Right lobe of liver (tissue), 6 donors: ENCODE measurements around the gene EEFSEC. TPM values are rescaled to one million over a fixed set of nuclear protein-coding genes. Genes with fewer than 3 reads are reported as not detected.

Experiments
- ATAC-seq, 4 donors: fragments of 200-7000 bp; cut with Tn5 transposase; one replicate each; pipeline ENCODE4 v1.9.1; 2020; ENCODE audit warnings: mild to moderate bottlenecking in 4 of 4, moderate library complexity in 4 of 4
- DNase-seq, 3 donors: peaks; one replicate each; pipeline ENCODE4 v3.0.0-alpha.2; 2020
- H3K27ac ChIP-seq, 3 donors: fragments of 200-600 bp; one replicate each; pipeline ENCODE4 v1.8.0; 2022
- H3K27me3 ChIP-seq, 2 donors: fragments of 200-600 bp; one replicate each; pipeline ENCODE4 v1.8.0; 2022
- H3K36me3 ChIP-seq, 4 donors: fragments of 200-600 bp; sonication (generic) in 1 of 4; one replicate each; pipeline versions ENCODE4 v1.5.1 to v1.8.0; 2017 to 2022; ENCODE audit warnings: control low read depth in 1 of 4
- H3K4me1 ChIP-seq, 4 donors: fragments of 200-600 bp; sonication (generic) in 1 of 4; one replicate each; pipeline versions ENCODE4 v1.5.1 to v1.8.0; 2017 to 2022; ENCODE audit warnings: control low read depth in 1 of 4
- H3K4me3 ChIP-seq, 3 donors: fragments of 200-600 bp; one replicate each; pipeline ENCODE4 v1.8.0; 2022
- H3K9me3 ChIP-seq, 4 donors: fragments of 200-600 bp; sonication (generic) in 1 of 4; one replicate each; pipeline versions ENCODE4 v1.5.1 to v1.8.0; 2017 to 2022; ENCODE audit warnings: control low read depth in 1 of 4
- POLR2A ChIP-seq: fragments of 450-650 bp; IDR thresholded peaks from one replicate; pipeline ENCODE4 v1.6.1; 2017; ENCODE audit warnings: antibody characterized with exemption, mild to moderate bottlenecking
- WGBS: methylation state at CpG from one replicate; pipeline ENCODE4 v1.1.6; 2018; ENCODE audit warnings: low coverage, low lambda C conversion rate; ENCODE audit not compliant: insufficient coverage; ENCODE audit errors: missing lambda C conversion rate; 5-methylcytosine and 5-hydroxymethylcytosine counted together
- intact Hi-C, 2 donors: fragments of 100-400 bp; cut with DNase I; formaldehyde crosslinking; loops; one replicate each; pipeline versions ENCODE4 v1.11.2 to v1.14.1; 2022
- total RNA-seq, 6 experiments: library from RNA; depleted of rRNA in 2 of 6; stranded (reverse); fragments of >200 nt in 2 of 6; fragmentation: NEBNext Ultra II Directional in 3 of 6; extraction: Animal tissue kit (Norgen Biotek cat#: 25700) in 3 of 6; gene quantifications; one replicate each; pipeline versions ENCODE4 v1.1.0 to v1.2.4, GENCODE V29; 2016 to 2023
- TF ChIP-seq, protein P1 (sequence below), 4 donors: fragments of 200-600 bp in 3 of 4; fragments of 450-650 bp in 1 of 4; IDR thresholded peaks; one replicate each; pipeline versions ENCODE4 v1.5.1 to v1.8.0; 2016 to 2022; ENCODE audit warnings: antibody characterized with exemption in 4 of 4, mild to moderate bottlenecking in 2 of 4
- donor health status: DM: no; HTN: yes; CAD: no.
- donor health status: DM: no; HTN: no; CAD: no.
- donor health status: DM: no; HTN: no; CAD: no.
- donor health status: DM: no; HTN: yes; CAD: no.
- donor health status: DM: no; HTN: yes; CAD: no.

Gene EEFSEC
- total RNA-seq, 6 experiments from 2014 or later, result 10.1 to 24.0 (median 13.4) TPM

DNA sequence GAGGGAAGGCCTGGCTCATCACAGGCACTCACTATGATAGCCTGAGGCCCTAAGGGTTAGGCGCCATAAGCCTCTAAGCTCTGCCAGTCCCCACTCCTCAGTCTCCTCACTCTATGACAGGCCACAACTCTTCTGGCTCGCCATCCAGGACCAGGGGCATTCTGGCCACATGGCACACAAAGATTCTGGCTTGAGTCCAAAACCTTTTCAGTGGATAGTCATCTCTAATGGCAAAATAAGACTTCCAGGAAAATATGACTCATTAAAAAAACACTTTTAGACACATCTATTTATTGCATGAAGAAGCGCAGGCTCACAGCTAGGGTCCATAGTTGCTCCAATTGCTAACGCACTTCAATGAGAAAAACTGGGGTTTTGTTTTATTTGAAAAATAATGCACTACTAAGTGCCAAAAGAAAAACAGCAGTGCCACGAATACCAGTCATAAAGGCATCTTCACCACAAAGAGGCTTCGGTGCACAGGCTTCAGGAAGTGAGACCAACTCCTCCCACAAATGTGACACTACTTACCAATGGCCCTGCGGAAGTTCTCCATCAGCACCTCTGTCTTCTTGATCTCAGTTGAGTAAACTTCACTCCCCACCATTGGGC lies 40.8 kb upstream of the EEFSEC start:
- Histone ChIP-seq H3K4me1 (peaks cover 0 to 20% (median 0%) of the 10 kb centered on the region in 4 donors), H3K27me3 (no peaks in the 10 kb centered on the region), H3K36me3 (peaks cover 0 to 6% (median 0%) of the 10 kb centered on the region in 4 donors), H3K27ac (no peak overlapping the region), H3K4me3 (no peak overlapping the region), H3K9me3 (no peaks in the 10 kb centered on the region)
- ATAC-seq (peak in 1 of 4 donors; percentile 58), DNase-seq (peak in 1 of 3 donors; percentile 12)
- intact Hi-C loops, result no loop called here
- WGBS, result 85% methylated on average over 6 of the region's 7 CpGs
- TF ChIP-seq, protein P1, sequence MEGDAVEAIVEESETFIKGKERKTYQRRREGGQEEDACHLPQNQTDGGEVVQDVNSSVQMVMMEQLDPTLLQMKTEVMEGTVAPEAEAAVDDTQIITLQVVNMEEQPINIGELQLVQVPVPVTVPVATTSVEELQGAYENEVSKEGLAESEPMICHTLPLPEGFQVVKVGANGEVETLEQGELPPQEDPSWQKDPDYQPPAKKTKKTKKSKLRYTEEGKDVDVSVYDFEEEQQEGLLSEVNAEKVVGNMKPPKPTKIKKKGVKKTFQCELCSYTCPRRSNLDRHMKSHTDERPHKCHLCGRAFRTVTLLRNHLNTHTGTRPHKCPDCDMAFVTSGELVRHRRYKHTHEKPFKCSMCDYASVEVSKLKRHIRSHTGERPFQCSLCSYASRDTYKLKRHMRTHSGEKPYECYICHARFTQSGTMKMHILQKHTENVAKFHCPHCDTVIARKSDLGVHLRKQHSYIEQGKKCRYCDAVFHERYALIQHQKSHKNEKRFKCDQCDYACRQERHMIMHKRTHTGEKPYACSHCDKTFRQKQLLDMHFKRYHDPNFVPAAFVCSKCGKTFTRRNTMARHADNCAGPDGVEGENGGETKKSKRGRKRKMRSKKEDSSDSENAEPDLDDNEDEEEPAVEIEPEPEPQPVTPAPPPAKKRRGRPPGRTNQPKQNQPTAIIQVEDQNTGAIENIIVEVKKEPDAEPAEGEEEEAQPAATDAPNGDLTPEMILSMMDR (IDR thresholded peaks at IDR 0.05), result no peak
- TF ChIP-seq POLR2A, result no peak

DNA sequence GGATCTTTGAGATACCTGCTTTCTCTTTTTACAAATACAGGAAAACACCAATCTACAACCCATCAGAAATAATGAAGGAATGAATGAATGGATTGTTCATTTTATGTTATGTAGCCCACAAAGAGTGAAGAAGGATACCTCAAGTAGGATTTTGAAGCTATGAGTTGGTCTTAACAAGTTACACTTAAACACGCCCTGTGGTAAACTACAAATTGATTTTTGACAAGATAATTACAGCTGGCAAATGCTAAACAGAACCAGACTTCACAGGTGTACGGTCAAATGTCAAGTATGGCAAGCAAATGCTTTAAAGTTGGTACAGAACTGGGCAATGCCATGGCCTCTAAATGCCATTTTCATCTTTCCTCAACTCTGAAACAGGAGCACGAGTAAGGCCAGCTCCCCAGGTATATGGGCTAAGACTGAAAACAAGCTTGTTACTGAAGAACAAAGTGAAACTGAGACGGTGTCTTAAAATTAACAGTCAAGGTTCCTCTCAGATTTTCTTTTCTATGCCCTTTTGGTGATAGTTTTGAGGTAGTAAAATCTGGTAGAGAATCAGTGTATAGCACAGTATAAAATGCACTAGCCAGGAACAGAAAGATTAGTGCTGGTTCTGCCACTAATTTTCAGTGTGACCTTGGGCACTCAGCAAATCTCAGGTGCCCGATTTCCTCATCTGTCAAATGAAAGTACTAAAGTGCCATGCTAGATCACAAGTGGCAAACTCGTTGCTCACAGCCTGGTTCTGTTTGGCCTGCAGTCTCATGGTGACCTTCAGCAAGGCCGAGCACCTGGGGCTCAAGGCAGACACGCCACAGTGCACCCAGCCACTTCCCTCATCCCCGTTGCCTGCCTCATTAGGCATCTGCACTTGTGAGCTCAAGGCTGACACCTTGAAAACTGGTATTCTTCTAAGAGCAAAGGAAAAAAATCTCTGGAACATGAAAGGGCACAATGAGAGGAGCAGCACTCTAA lies 39.2 kb upstream of the EEFSEC start:
- Histone ChIP-seq H3K27ac (peak overlapping the region in 1 of 3 donors; percentile 21), H3K9me3 (no peaks in the 10 kb centered on the region), H3K27me3 (no peaks in the 10 kb centered on the region), H3K36me3 (peaks cover 0 to 16% (median 0%) of the 10 kb centered on the region in 4 donors), H3K4me1 (peaks cover 0 to 10% (median 0%) of the 10 kb centered on the region in 4 donors), H3K4me3 (no peak overlapping the region)
- intact Hi-C loops, result no loop called here
- DNase-seq, result no peak
- peak; percentile 41 to 76 (median 58) for ATAC-seq
- TF ChIP-seq, protein P1 (IDR thresholded peaks at IDR 0.05), result no peak
- TF ChIP-seq POLR2A, result no peak
- WGBS, result 75% methylated on average over 6 of the region's 9 CpGs

- ATAC-seq, result peak in 1 of 4 donors; percentile 25
- no peaks in the 10 kb centered on the region for H3K9me3 ChIP-seq
- peaks cover 0 to 17% (median 4%) of the 10 kb centered on the region in 4 donors for H3K4me1 ChIP-seq
- H3K36me3 ChIP-seq, result peaks cover 0 to 10% (median 0%) of the 10 kb centered on the region in 4 donors
- no peak overlapping the region for H3K4me3 ChIP-seq
- no peak for DNase-seq
- no peak for TF ChIP-seq POLR2A
- TF ChIP-seq, protein P1 (IDR thresholded peaks at IDR 0.05), result no peak
- H3K27ac ChIP-seq, result no peak overlapping the region
- 36% methylated on average over 1 of the region's 1 CpG for WGBS
- intact Hi-C loops, result no loop called here
- H3K27me3 ChIP-seq, result no peaks in the 10 kb centered on the region
Measured at GRCh38 chr3:128122013-128122412, 31.3 kb upstream of the EEFSEC start.

DNA sequence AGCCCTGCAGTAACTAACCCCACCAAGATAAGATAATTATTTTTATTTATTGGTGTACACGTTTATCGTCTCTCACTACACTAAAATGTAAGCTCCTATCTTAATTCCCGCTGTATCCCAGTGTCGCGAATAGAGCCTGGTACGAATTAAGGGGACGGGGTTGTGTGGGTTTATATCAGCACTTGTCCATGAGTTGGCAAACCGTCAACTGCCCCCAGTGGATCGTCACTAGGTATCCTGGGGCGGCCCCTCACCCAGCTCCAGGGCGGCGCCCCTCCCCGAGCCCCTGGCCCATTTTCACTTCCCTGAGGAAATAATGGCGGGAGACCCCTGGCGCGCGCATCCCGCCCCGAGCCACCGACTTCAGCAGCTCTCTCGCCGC lies 30.1 kb upstream of the EEFSEC start:
- Histone ChIP-seq H3K4me1 (peaks cover 0 to 23% (median 4%) of the 10 kb centered on the region in 4 donors), H3K9me3 (no peaks in the 10 kb centered on the region), H3K36me3 (peaks cover 0 to 5% (median 0%) of the 10 kb centered on the region in 4 donors), H3K27me3 (no peaks in the 10 kb centered on the region), H3K4me3 (peak overlapping the region; percentile 77 to 92 (median 86)), H3K27ac (peak overlapping the region in 1 of 3 donors; percentile 7)
- DNase-seq (no peak), ATAC-seq (no peak)
- intact Hi-C loops, result no loop called here
- TF ChIP-seq, protein P1 (IDR thresholded peaks at IDR 0.05), result no peak
- no peak for TF ChIP-seq POLR2A
- 0% methylated on average over 11 of the region's 22 CpGs for WGBS
